Measurements from ENCODE around the gene MID1IP1. TPM values are rescaled to one million over a fixed set of nuclear protein-coding genes. Genes with fewer than 3 reads are reported as not detected.

The MID1IP1 gene
- total RNA-seq, 2 donors from 2014 or later = 73.2 to 125 TPM

GRCh38 chrX:38798956-38799355 is 2.3 kb upstream of the MID1IP1 start:
- Histone ChIP-seq H3K27me3 (ENCODE audit: control insufficient read depth, insufficient read depth, low read length, poor library complexity, severe bottlenecking) (no peaks in the 10 kb centered on the region), H3K4me1 (ENCODE audit: control insufficient read depth, insufficient read depth, low read length) (no peaks in the 10 kb centered on the region), H3K36me3 (ENCODE audit: control insufficient read depth, insufficient read depth, low read length) (no peaks in the 10 kb centered on the region), H3K4me3 (ENCODE audit: low read length) (no peak overlapping the region), H3K9ac (ENCODE audit: extremely low read depth, low read length, poor library complexity, severe bottlenecking) (no peak overlapping the region), H3K27ac (ENCODE audit: low read depth, low read length) (no peak overlapping the region), H3K9me3 (ENCODE audit: control insufficient read depth, low read length) (no peaks in the 10 kb centered on the region)
- no peak overlapping the region for H3K27ac Mint-ChIP-seq
- H3K27me3 Mint-ChIP-seq (ENCODE audit: insufficient read depth) = no peaks in the 10 kb centered on the region
- H3K9me3 Mint-ChIP-seq = peaks cover 28% of the 10 kb centered on the region
- H3K4me3 Mint-ChIP-seq = no peak overlapping the region
- no peak for DNase-seq
- no peak for TF ChIP-seq CTCF (conservative IDR thresholded peaks at IDR 0.05)
- H3K36me3 Mint-ChIP-seq (ENCODE audit: low read depth) = peaks cover 2% of the 10 kb centered on the region
- 100% methylated on average over 1 of the region's 1 CpG; no CpG with 5 or more reads in 1 of the 2 experiments for WGBS, 2 experiments (ENCODE audit: insufficient coverage in 1 of 2, insufficient read length in 1 of 2)
- no peaks in the 10 kb centered on the region for H3K4me1 Mint-ChIP-seq

GRCh38 chrX:38799995-38800580 is 1.2 kb upstream of the MID1IP1 start:
- no peaks in the 10 kb centered on the region for H3K36me3 ChIP-seq (ENCODE audit: control insufficient read depth, insufficient read depth, low read length)
- no peaks in the 10 kb centered on the region for H3K4me1 ChIP-seq (ENCODE audit: control insufficient read depth, insufficient read depth, low read length)
- H3K9ac ChIP-seq (ENCODE audit: extremely low read depth, low read length, poor library complexity, severe bottlenecking) = no peak overlapping the region
- H3K36me3 Mint-ChIP-seq (ENCODE audit: low read depth) = peaks cover 10% of the 10 kb centered on the region
- no peaks in the 10 kb centered on the region for H3K27me3 ChIP-seq (ENCODE audit: control insufficient read depth, insufficient read depth, low read length, poor library complexity, severe bottlenecking)
- H3K9me3 Mint-ChIP-seq = peaks cover 31% of the 10 kb centered on the region
- H3K27ac Mint-ChIP-seq = no peak overlapping the region
- no peak overlapping the region for H3K4me3 ChIP-seq (ENCODE audit: low read length)
- H3K27me3 Mint-ChIP-seq (ENCODE audit: insufficient read depth) = no peaks in the 10 kb centered on the region
- H3K9me3 ChIP-seq (ENCODE audit: control insufficient read depth, low read length) = no peaks in the 10 kb centered on the region
- H3K4me3 Mint-ChIP-seq = no peak overlapping the region
- no peak overlapping the region for H3K27ac ChIP-seq (ENCODE audit: low read depth, low read length)
- peak; percentile 37 for TF ChIP-seq CTCF (conservative IDR thresholded peaks at IDR 0.05)
- WGBS, 2 experiments (ENCODE audit: insufficient coverage in 1 of 2, insufficient read length in 1 of 2) = 83% methylated on average over 5 of the region's 5 CpGs; no CpG with 5 or more reads in 1 of the 2 experiments
- DNase-seq = no peak
- no peaks in the 10 kb centered on the region for H3K4me1 Mint-ChIP-seq

- Histone ChIP-seq H3K27ac (ENCODE audit: low read depth, low read length) (peak overlapping the region; percentile 66), H3K36me3 (ENCODE audit: control insufficient read depth, insufficient read depth, low read length) (peaks cover 16% of the 10 kb centered on the region), H3K9me3 (ENCODE audit: control insufficient read depth, low read length) (no peaks in the 10 kb centered on the region), H3K4me3 (ENCODE audit: low read length) (peak overlapping the region; percentile 98), H3K4me1 (ENCODE audit: control insufficient read depth, insufficient read depth, low read length) (no peaks in the 10 kb centered on the region), H3K27me3 (ENCODE audit: control insufficient read depth, insufficient read depth, low read length, poor library complexity, severe bottlenecking) (no peaks in the 10 kb centered on the region), H3K9ac (ENCODE audit: extremely low read depth, low read length, poor library complexity, severe bottlenecking) (peak overlapping the region; percentile 95)
- H3K4me3 Mint-ChIP-seq = peak overlapping the region; percentile 90
- peaks cover 5% of the 10 kb centered on the region for H3K4me1 Mint-ChIP-seq
- H3K36me3 Mint-ChIP-seq (ENCODE audit: low read depth) = peaks cover 25% of the 10 kb centered on the region
- WGBS, 2 experiments (ENCODE audit: insufficient coverage in 1 of 2, insufficient read length in 1 of 2) = 7% methylated on average over 1 of the region's 3 CpGs; no CpG with 5 or more reads in 1 of the 2 experiments
- H3K27me3 Mint-ChIP-seq (ENCODE audit: insufficient read depth) = no peaks in the 10 kb centered on the region
- TF ChIP-seq CTCF (conservative IDR thresholded peaks at IDR 0.05) = no peak
- H3K27ac Mint-ChIP-seq = peak overlapping the region; percentile 98
- no peak for DNase-seq
- H3K9me3 Mint-ChIP-seq = peaks cover 47% of the 10 kb centered on the region
Measured at GRCh38 chrX:38803243-38803587, 2.0 kb downstream of the MID1IP1 start.

Measured in endodermal cell (in vitro differentiated cells).